CD4-positive, alpha-beta memory T cell (primary cell): Measurements from ENCODE around the gene DNAH10. TPM values are rescaled to one million over a fixed set of nuclear protein-coding genes. Genes with fewer than 3 reads are reported as not detected.

Experiments
- polyA plus RNA-seq, 2 donors: library from polyadenylated mRNA; unstranded; fragments of 300-500 nt; fragmentation: Illumina TruSeq; gene quantifications; one replicate each; pipeline ENCODE4 v1.2.3, GENCODE V29; 2021
- total RNA-seq, 2 experiments: library from RNA; stranded (reverse); gene quantifications; one replicate each; pipeline ENCODE4 v1.2.3, GENCODE V29; 2021

DNAH10 gene
- total and polyA plus RNA-seq, 4 experiments from 2014 or later, result 0.06 to 0.08 (median 0.06) TPM; not detected in 1

Other genes starting within 250 kb of the DNAH10 start
- 1 to 10 TPM; 8.1 to 8.5 TPM for gene RILPL1, start 228.6 kb upstream of the DNAH10 start, total RNA-seq
- gene RILPL1, start 228.6 kb upstream of the DNAH10 start, polyA plus RNA-seq, result under 1 TPM in 1 of 2 donors, not detected in 1; 0.54 TPM
- gene TMED2, start 177.7 kb upstream of the DNAH10 start, total RNA-seq, result 100 to 1,000 TPM; 141 to 142 TPM
- gene TMED2, start 177.7 kb upstream of the DNAH10 start, polyA plus RNA-seq, result 100 to 1,000 TPM; 308 to 640 TPM
- gene DDX55, start 160.2 kb upstream of the DNAH10 start, total RNA-seq, result 10 to 100 TPM; 50.5 to 58.7 TPM
- gene DDX55, start 160.2 kb upstream of the DNAH10 start, polyA plus RNA-seq, result 10 to 100 TPM; 19.4 to 22.4 TPM
- gene EIF2B1, start 128.6 kb upstream of the DNAH10 start, total RNA-seq, result 10 to 100 TPM; 50.3 to 51.2 TPM
- gene EIF2B1, start 128.6 kb upstream of the DNAH10 start, polyA plus RNA-seq, result 10 to 100 TPM; 57.7 to 87.9 TPM
- gene GTF2H3, start 128.5 kb upstream of the DNAH10 start, total RNA-seq, result 10 to 100 TPM; 18.9 to 24.6 TPM
- 10 to 100 TPM; 25.8 to 30.7 TPM for gene GTF2H3, start 128.5 kb upstream of the DNAH10 start, polyA plus RNA-seq
- gene TCTN2, start 91.2 kb upstream of the DNAH10 start, total RNA-seq, result 1 to 10 TPM; 8.1 to 10.0 TPM
- 1 to 10 TPM; 1.0 to 2.3 TPM for gene TCTN2, start 91.2 kb upstream of the DNAH10 start, polyA plus RNA-seq
- 10 to 100 TPM; 43.8 to 46.1 TPM for gene ATP6V0A2, start 49.9 kb upstream of the DNAH10 start, total RNA-seq
- 10 to 100 TPM; 15.3 to 24.0 TPM for gene ATP6V0A2, start 49.9 kb upstream of the DNAH10 start, polyA plus RNA-seq
- 10 to 100 TPM; 32.1 to 35.6 TPM for gene CCDC92, start 210.5 kb downstream of the DNAH10 start, total RNA-seq
- gene CCDC92, start 210.5 kb downstream of the DNAH10 start, polyA plus RNA-seq, result 10 to 100 TPM; 15.6 to 52.9 TPM
- gene ZNF664, start 210.9 kb downstream of the DNAH10 start, total RNA-seq, result 10 to 100 TPM; 54.0 to 57.9 TPM
- 10 to 100 TPM in 1 of 2 donors, 1 to 10 TPM in 1; 5.7 to 11.2 TPM for gene ZNF664, start 210.9 kb downstream of the DNAH10 start, polyA plus RNA-seq